Right renal pelvis (tissue), 4 donors: Measurements from ENCODE around the gene TUBA1B. TPM values are rescaled to one million over a fixed set of nuclear protein-coding genes. Genes with fewer than 3 reads are reported as not detected.

Source experiments
- DNase-seq, 4 donors: peaks; one replicate each; pipeline ENCODE4 v3.0.0-alpha.2; 2013; ENCODE audit warnings: low read depth in 4 of 4, low spot score in 3 of 4, missing footprints in 1 of 4
- polyA plus RNA-seq, 4 donors: library from polyadenylated mRNA; unstranded; fragments of 120-200 nt; gene quantifications; one replicate each; pipeline ENCODE4 v1.2.1, GENCODE V29; 2013; ENCODE audit not compliant: insufficient read length in 4 of 4

TUBA1B gene
- polyA plus RNA-seq, 4 donors, result 990 to 1,172 (median 1,105) TPM

DNA sequence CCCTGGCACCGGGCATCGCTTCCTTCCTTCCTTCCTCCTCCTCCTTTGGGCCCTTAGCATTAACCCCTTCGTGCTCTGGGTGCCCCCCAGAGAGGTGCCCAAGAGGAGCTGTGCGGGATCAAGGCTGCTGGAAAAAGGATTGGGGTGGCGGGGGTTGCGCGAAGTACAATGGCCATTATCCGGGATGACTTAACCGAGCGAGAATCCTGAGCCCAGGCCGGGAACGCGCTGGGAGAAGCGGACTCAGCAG, 39.4 kb downstream of the TUBA1B start:
- no peak for DNase-seq

DNA sequence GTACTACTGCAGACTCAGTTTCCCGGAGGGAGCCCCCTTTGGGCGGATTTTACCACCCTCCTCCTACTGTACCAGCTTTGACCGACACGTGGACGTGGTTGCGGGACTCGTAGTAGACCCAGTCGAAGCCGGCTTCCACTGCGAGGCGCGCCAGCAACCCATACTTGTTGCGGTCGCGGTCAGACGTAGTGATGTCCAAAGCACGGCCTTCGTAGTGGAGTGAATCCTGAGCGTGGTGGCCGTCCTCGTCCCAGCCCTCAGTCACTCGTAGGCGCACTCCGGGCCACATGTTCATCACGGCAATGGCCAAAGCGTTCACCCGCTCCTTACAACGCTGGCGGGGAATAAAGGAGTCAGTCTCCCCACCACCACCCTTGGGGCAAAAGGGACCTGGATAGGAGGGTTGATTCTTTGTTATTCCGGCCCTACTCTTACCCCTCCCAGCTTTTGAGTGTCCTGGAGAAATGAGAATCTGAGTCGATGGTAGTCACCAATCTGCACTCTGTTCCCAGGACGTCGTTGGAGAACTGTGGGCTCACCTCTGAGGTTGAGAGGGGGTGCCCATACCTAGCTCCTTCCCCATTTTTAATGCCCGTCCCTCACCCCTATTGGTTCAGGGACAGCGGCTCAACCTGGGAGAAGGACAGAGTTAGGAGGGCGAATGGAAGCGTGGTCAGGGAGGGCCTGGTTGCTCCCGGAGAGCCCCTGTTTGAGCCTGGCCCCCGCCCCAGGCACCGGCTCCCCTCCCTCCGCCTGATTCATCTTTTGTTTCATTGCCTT, 39.9 kb downstream of the TUBA1B start:
- DNase-seq, result no peak

DNA sequence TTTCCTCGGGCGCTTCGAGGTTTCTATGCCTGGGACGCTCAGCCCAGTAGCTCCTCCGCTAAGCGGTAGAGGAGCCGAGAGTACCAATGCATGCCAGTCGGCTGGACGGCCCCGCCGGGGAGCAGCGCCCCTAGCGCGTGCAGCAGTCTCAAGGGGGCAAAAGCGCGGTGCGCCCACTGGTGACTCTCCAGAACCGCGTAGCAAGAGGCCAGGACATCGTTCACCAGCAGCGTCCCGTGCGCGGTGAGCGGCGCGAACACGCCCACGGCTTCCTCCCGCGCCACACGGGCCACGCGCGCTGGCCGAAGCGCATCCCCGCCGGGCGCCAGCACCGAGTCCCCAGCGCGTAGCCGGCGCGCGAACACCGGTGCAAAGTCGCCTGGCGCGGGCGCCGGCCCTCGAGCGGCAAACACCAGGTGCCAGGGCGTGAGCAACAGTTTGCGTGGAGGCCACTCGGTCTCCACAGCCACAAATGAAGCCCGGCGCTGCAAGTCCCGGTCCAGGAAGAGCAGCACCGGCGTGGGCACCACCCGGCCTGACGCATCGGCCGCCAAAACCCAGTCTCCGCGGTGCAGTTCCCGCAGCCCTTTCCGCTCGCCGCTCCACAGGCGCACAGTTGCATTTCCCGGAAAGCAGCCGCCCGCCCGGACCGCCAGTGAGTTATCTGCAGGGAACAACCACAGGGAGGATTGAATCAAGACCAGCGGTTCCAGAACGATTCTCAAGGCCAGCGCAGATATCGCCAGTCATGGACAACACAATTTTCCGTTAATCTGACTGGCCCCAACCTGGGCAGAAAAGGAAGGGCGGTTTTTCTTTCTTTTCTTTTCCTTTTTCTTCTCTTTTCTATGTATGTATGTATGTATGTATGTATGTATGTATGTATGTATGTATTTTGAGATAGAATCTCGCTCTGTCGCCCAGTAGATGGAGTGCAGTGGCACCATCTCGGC, 41.1 kb downstream of the TUBA1B start:
- no peak for DNase-seq

- DNase-seq, result no peak
Measured at GRCh38 chr12:49088932-49089330, 42.3 kb downstream of the TUBA1B start.

DNA sequence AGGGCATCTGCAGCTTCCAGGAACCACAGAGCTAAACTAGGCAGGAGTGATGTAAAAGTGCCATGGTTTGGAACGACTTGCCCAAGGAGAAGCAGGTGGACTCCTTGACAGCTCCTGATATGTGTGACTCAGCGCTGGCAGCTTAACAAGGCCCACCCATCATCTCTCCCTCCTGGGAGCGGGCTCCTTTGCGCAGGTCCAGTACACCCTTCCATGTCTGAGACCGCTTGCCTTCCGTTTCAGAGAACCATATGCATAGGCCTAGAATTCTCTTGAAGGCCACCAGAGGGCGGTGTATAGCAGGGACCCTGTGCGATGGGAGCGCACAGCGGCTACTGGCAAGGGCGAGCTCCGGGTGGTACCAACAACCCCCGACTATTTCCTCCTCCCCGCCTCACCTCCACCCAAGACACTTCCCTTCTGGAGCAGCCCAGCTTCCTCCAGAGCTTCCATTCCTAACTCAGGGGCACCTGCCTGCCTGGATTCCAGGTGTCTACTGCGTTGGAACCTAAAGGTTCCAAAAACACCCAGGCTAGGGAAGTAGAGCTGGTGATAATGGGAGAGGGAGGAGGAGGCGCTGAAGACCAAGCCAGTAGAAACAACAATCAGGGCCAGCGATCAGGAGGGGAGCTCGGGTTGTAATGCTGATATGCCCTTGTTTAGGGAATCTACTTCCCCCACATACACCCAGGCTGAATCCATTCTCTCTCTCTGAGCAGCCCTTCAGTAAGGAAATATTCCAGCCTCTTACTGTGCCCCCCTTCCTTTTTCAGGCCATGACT, 42.9 kb downstream of the TUBA1B start:
- DNase-seq, result peak in 2 of 4 donors; percentile 70 to 76

DNA sequence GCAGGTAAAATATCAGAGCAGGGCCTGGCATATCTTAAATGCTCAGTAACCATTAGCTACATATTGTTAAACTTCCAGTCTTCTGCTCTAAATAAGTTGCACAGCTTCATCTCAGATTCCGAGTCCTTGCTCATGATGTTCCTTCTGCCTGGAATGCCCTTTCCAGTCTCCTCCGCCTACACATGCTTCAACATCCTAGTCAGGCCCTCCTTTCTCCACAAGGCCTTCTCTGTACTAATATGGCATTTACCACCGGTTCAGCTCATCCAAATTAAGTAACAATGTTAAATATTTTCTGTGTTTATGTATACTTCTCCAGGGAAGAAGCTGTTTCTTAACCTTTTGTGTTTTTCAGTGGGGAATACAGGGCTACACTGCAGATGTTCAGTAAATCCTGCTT, 45.1 kb downstream of the TUBA1B start:
- DNase-seq, result no peak

- DNase-seq, result no peak
Measured at GRCh38 chr12:49084438-49084837, 46.8 kb downstream of the TUBA1B start.

DNA sequence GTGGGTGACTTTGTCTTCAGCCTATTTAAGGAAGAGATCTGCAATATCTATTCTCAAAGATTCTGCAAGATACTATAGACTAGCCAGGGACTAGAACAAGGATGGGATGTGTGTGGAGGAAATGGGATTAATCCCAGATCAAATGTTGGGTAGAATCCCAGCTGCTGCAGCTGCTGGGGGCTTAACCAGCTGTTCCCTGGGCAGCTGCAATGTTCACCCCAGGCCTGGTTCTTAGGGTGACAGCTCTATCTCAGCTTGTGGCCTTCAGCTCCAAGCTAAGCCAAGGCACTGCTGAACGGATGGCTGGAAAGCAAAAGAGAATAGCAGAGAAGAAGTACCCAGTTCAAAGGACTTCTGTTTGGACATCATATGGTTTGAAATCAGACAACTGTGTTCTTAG, 51.4 kb downstream of the TUBA1B start:
- no peak for DNase-seq

Other genes with a start within 250 kb of the TUBA1B start
- gene FKBP11, start 205.9 kb downstream of the TUBA1B start, polyA plus RNA-seq, result 10 to 100 TPM in 3 of 4 donors, 1 to 10 TPM in 1; 9.0 to 15.3 (median 12.9) TPM
- 100 to 1,000 TPM; 133 to 150 (median 145) TPM for gene ARF3, start 173.9 kb downstream of the TUBA1B start, polyA plus RNA-seq
- under 1 TPM; 0.08 to 0.34 (median 0.26) TPM for gene WNT10B, start 159.7 kb downstream of the TUBA1B start, polyA plus RNA-seq
- gene WNT1, start 153.1 kb downstream of the TUBA1B start, polyA plus RNA-seq, result not detected
- 100 to 1,000 TPM in 1 of 4 donors, 10 to 100 TPM in 3; 85.8 to 111 (median 89.4) TPM for gene DDN, start 132.0 kb downstream of the TUBA1B start, polyA plus RNA-seq
- gene PRKAG1, start 112.6 kb downstream of the TUBA1B start, polyA plus RNA-seq, result 10 to 100 TPM; 74.6 to 83.1 (median 80.5) TPM
- gene KMT2D, start 70.6 kb downstream of the TUBA1B start, polyA plus RNA-seq, result 10 to 100 TPM; 40.2 to 51.0 (median 47.6) TPM
- 1 to 10 TPM; 1.5 to 2.1 (median 1.7) TPM for gene RHEBL1, start 61.4 kb downstream of the TUBA1B start, polyA plus RNA-seq
- gene DHH, start 36.6 kb downstream of the TUBA1B start, polyA plus RNA-seq, result 1 to 10 TPM in 1 of 4 donors, under 1 TPM in 3; 0.37 to 1.0 (median 0.42) TPM
- gene LMBR1L, start 20.5 kb downstream of the TUBA1B start, polyA plus RNA-seq, result 10 to 100 TPM; 59.5 to 66.8 (median 63.4) TPM
- gene TUBA1A, start 57.7 kb upstream of the TUBA1B start, polyA plus RNA-seq, result 100 to 1,000 TPM; 391 to 487 (median 465) TPM
- gene TUBA1C, start 133.7 kb upstream of the TUBA1B start, polyA plus RNA-seq, result 100 to 1,000 TPM; 125 to 166 (median 139) TPM
- gene PRPH, start 163.8 kb upstream of the TUBA1B start, polyA plus RNA-seq, result 1 to 10 TPM in 1 of 4 donors, under 1 TPM in 2, not detected in 1; 0.21 to 7.4 (median 0.23) TPM
- gene TROAP, start 191.9 kb upstream of the TUBA1B start, polyA plus RNA-seq, result 10 to 100 TPM; 20.6 to 21.7 (median 21.4) TPM
- gene C1QL4, start 205.8 kb upstream of the TUBA1B start, polyA plus RNA-seq, result 1 to 10 TPM; 1.1 to 1.9 (median 1.4) TPM
- 10 to 100 TPM; 15.6 to 22.6 (median 21.0) TPM for gene DNAJC22, start 215.5 kb upstream of the TUBA1B start, polyA plus RNA-seq
- gene SPATS2, start 236.1 kb upstream of the TUBA1B start, polyA plus RNA-seq, result 10 to 100 TPM; 45.0 to 49.8 (median 47.8) TPM